Hematopoietic multipotent progenitor cell treated with erythropoietin and hydrocortisone succinate and interleukin-3 and kit ligand, for 8 days (in vitro differentiated cells): ENCODE data around the gene IL4I1.

Source experiments
- DNase-seq: peaks from one replicate; pipeline ENCODE4 v3.0.0-alpha.2; 2015

IL4I1 gene

GRCh38 chr19:49924004-49924880, 27.6 kb upstream of the IL4I1 start:
- no peak for DNase-seq

DNA sequence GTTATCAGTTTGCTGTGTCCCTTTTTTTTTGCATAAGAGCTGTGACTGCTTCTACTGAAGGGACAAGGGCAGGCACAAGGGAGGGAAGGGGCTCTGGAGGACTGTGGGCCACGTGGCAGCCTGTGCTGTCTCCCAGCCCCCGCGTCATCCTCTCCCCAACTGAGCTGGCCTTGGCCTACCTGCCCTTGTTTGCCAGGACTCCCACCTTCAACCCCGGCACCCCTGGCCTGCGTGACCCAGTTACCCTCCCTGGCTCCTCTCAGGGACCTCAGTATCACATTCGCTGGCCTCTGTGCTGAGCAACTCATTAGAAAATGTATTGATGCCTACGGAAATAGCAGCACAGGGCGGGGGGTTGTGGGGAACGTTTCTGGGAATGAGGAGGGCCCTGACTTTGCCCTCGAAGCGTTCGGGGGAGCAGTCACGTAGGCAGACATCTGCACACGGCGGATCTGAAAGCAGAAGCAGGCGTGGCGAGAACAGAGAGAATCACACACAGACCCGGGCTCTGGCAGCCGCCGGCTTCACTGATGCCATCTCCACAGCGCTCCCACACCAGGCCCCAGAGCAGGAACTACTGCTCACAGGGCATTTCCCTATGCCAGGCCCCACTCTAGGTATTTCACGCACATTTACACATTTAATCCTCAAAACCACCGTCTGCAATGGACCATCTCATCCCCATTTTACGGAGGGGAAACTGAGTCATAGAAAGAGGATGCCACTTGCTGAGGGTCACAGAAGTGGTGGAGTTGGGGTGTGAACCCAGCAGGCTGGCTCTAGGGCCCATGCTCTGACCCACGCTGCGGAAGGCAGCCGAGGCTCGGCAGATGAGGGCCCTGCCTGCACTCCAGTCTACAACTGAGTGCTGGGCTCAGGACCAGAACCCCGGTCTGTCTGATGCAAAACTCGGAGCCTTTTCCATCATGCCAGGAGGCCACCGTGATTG, 26.6 kb upstream of the IL4I1 start:
- DNase-seq, result no peak

- no peak for DNase-seq
These were observed 25.4 kb upstream of the IL4I1 start for GRCh38 chr19:49921871-49922795.

GRCh38 chr19:49920624-49921363, 24.1 kb upstream of the IL4I1 start:
- DNase-seq, result no peak

DNA sequence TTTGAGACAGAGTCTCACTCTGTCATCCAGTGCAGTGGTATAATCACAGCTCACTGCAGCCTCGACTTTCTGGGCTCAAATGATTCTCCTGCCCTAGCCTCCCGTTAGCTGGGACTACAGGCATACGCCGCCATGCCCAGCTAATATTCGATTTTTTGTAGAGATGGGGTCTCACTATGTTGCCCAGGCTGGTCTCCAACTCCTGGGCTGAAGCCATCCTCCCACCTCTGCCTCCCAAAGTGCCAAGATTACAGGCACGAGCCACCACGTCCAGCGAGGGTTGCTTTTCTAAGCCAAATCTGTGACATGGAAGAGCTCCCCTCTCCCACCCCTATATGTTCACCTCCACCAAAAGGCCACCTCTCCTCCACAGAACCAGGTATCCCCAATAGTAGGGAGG, 21.4 kb upstream of the IL4I1 start:
- no peak for DNase-seq

- no peak for DNase-seq
These were observed 20.4 kb upstream of the IL4I1 start for GRCh38 chr19:49916839-49917733.

DNA sequence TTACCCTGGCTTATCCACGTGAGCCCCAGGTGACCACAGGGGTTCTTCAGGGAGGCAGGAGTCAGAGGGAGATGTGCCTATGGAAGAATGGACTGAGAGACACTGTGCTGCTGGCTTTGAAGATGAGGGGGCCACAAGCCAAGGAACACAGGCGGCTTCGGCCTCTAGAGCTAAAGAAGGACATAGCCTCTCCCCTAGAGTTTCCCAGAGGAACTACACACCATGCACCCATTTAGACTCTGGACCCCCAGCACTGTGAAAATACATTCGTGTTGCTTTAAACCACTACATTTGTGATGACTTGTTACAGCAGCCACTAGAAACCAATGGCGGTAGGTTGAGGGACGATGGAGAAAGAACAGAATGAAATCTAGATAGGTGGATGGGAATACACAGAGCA, 18.6 kb upstream of the IL4I1 start:
- DNase-seq, result no peak

DNA sequence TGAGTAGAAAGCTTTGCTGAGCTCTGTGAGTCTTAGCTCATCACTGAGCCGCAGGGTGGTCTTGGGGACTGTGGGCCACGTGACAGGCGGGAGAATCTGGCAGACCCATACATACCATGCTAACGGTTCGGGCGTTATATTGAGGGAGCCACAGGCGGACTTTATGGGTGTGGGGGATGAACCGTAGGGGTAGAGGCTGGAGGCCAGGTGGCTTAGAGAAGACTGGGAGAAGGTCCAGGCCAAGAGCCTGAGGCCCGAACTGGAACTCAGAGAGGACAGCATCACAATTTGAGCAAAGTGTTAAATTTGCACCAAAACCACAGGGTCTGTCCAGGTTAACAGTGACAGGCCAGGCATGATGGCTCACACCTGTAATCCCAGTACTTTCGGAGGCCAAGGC, 17.0 kb upstream of the IL4I1 start:
- DNase-seq, result no peak

- no peak for DNase-seq
These were observed 16.4 kb upstream of the IL4I1 start for GRCh38 chr19:49912965-49913685.

DNA sequence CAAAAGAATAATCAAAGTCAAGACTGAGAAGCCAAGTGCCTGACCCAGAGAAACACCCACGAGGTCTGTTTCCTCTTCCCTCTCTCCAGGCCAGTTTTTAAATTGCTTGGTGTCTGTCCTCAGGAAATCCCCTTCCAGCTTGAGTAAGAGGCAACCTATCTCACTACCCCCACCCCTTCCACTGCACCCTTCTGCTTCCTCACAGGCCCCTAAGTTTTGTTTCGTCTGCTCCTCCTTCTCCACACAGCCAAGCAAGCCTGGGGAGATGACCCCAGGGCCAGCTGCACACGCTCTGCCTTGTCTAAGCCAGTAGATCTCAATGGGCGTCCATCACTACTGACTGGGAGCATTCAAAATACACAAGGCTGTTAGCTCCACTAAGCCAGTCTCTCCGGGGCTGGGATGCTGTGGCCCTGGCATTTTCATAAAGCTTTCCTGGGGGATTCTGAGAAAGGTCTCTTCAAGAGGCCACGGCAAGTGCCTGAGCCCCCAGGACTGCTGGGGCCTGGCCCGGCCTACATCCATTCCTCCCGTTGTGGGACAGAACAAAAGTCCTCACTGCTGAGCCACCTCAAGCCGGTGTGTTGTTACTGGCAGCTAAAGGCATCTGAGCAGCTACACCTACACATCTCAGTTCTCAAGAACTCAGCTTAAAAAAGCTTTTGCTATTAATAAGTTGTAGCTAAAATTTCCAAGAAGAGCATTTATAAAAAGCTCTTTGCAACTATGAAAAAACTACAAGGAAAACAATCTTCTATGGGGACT, 14.9 kb upstream of the IL4I1 start:
- no peak for DNase-seq

DNA sequence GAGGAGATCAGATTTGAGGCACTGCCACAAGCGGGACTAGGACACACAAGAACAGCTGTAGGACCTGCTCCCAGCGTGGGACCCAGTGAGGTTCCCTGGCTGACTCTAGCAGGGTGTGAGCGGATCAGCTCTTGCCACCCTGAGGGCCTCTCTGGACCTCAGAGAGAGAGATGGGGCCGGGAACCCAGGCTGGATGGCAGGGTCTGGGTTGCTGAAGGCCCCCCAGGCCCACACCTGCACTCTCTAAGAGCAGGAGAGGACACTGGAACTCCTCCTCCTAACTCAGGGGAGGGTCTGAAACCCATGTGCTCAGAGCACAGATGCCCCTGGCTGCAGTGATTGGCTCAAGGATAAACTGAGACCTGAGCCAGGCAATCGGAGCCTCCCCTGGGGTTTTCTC, 13.5 kb upstream of the IL4I1 start:
- no peak for DNase-seq

GRCh38 chr19:49908480-49909420, 12.1 kb upstream of the IL4I1 start:
- no peak for DNase-seq

GRCh38 chr19:49907745-49908446, 11.2 kb upstream of the IL4I1 start:
- DNase-seq, result no peak

GRCh38 chr19:49906879-49907564, 10.3 kb upstream of the IL4I1 start:
- DNase-seq, result no peak

DNA sequence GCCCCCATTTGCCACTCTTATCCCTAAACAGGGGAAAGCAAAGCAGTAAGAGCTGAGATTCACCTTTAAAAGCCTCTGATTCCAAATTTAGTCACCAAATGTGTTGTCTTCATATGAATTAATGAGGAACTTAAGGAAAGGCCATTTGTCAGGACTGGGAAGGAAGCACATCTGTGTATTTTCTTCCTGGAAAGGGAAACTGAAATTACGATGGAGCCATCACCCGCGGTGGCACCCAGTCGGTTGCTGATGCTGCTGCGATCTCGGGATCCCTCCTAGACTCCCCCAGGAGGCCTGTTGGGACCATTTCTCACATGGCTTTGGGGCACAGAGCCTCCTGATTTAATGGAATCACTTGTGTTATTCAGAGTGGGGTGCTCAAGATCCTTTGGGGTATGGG, 7.4 kb upstream of the IL4I1 start:
- DNase-seq, result no peak

DNA sequence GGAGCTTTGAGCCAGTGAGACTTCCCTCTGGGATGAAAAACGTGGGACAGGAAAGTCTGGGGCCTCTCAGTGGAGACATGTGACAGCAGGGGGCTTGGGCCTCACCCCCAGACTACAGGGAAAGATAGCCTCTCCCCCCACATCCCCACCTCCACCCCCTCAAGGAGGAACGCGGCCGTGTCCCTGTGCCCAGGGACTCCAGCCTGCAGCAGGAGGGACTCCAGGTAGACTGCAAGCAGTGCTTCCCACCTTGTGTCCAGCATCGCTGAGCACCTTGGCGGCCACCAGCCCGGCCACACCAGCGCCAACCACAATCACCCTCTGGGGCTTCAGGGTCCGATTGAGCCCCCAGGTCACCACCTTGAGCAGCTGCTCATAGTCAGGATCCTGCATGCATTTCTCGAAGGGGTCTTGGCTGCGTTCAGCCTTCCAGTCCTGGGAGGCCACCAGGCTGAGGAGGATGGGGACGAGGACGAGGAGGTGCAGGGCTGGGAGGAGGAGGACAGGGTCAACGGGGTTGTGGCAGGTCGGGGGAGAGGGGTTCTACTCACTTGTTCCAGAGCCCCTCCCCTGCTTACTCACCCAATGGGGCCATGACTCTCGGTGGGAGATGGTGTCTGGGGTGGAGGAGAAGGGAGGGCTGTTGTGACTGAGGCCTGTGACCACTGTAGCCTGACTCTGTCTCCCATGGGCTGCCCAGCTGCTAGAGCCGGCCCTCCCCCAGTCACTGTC, 955 bp downstream of the IL4I1 start:
- DNase-seq, result no peak
